ENCODE measurements around the gene ENTREP3. TPM values are rescaled to one million over a fixed set of nuclear protein-coding genes. Genes with fewer than 3 reads are reported as not detected.
"Not testable (repeated sequence)": the region's sequence is repeated elsewhere in the genome, so short reads cannot be mapped to it uniquely, and the experiment has no call there.

ENTREP3 gene
- total and polyA plus RNA-seq, 10 donors: 6.5 to 19.3 (median 11.9) TPM

DNA sequence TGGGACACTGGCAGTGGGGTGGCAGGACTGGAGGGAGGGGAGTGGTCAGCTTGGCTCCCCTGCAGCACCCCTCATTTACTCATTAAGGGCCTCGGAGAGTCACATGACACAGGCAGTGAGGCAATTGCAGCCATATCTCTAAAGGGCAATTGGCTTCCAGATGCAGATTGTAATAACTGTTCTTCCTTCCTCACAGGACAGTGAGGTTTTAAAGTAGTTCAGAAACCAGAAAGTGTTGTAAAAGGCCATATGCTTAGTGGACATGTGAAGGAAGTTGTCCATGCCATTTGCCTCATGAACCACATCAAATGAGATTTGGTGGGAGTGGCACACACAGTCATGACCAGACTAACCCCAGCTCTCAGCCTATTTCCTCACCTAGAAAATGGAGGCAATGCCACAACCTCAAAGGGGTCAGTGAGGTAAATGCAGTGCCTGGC lies 35.7 kb downstream of the ENTREP3 start:
- H3K4me3 ChIP-seq: peak overlapping the region in 1 of 8 donors; percentile 33
- peak overlapping the region in 7 of 8 donors; percentile 18 to 82 (median 70) for H3K27ac ChIP-seq
- 4 to 32% (median 11%) methylated on average over 1 of the region's 1 CpG for WGBS, 5 donors
- intact Hi-C loops (cut with DNase I; ENCODE audit: low total_unique reads): loop anchor here (10.0 kb wide), 1 partner anchor 45 kb away; the partner anchor contains the start of genes KRTCAP2 and TRIM46
- peaks cover 0 to 68% (median 28%) of the 10 kb centered on the region in 6 donors for H3K4me1 ChIP-seq
- no peaks in the 10 kb centered on the region for H3K9me3 ChIP-seq
- TF ChIP-seq, protein P1, sequence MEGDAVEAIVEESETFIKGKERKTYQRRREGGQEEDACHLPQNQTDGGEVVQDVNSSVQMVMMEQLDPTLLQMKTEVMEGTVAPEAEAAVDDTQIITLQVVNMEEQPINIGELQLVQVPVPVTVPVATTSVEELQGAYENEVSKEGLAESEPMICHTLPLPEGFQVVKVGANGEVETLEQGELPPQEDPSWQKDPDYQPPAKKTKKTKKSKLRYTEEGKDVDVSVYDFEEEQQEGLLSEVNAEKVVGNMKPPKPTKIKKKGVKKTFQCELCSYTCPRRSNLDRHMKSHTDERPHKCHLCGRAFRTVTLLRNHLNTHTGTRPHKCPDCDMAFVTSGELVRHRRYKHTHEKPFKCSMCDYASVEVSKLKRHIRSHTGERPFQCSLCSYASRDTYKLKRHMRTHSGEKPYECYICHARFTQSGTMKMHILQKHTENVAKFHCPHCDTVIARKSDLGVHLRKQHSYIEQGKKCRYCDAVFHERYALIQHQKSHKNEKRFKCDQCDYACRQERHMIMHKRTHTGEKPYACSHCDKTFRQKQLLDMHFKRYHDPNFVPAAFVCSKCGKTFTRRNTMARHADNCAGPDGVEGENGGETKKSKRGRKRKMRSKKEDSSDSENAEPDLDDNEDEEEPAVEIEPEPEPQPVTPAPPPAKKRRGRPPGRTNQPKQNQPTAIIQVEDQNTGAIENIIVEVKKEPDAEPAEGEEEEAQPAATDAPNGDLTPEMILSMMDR (IDR thresholded peaks at IDR 0.05 in 8 of 11, conservative IDR thresholded peaks at IDR 0.05 in 3 of 11): no peak
- TF ChIP-seq POLR2AphosphoS5 (IDR thresholded peaks at IDR 0.05) (no peak), POLR2A (IDR thresholded peaks at IDR 0.05) (no peak)
- H3K27me3 ChIP-seq (replicated peaks in 1 of 7): no peaks in the 10 kb centered on the region
- no peak for DNase-seq
- peaks cover 0 to 21% (median 0%) of the 10 kb centered on the region in 6 donors for H3K36me3 ChIP-seq

DNA sequence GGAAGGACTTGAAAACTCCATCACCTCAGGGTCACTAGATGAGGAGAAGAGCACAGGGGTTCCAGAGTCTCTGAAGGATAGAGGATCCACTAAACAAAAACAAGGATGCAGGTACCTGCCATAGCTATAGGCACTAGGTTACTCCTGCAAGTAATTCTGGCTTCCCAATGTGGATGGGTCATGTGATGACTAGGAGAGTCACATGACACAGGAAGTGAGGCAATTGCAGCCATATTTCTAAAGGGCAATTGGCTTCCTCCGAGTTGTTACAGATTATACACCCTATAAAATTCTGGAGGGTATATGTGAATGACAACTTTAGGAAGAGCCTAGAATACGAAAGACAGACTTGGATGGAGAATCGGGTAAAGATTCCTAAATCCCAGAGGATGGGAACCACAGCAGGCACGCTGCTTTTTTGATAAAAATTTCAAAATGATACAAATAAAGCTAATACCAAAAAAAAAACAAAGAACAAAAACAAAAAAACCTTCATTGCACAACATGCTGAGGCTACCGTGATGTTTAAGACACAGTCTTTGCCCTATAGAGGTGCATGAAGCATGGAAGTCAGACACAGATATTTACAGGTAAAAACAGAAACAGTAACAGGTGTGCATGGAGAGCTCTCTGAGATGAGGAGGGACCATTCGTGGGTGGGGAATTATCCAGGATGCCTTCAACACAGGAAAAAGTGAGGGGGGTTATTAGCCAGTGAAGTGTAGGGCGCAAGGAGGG lies 36.3 kb downstream of the ENTREP3 start:
- intact Hi-C loops (cut with DNase I; ENCODE audit: low total_unique reads): no loop called here
- no peak for DNase-seq

DNA sequence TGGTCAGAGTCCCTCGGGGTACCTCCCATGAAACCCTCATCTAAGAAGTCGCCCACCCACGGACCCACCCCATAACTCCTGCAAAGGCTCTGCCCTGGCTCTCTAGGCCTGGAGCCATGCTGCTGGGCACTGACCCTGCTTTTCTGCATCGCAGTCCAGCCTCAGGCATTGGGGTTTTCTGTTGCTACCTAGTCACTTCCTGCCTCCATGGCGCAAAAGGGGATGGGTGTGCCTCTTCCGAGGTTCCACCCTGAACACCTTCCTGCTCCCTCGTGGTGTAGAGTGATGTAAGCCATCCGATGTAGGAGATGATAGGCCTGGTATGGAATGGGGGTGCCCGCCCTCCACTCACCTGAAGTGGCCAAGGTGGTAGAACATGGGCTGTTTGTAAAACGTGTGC lies 40.6 kb downstream of the ENTREP3 start:
- H3K4me3 ChIP-seq; H3K27me3 ChIP-seq (replicated peaks in 1 of 7); intact Hi-C loops (cut with DNase I; ENCODE audit: low total_unique reads); H3K9me3 ChIP-seq; DNase-seq: not testable (repeated sequence)
- Histone ChIP-seq H3K4me1 (peaks cover under 1 to 44% (median 14%) of the 10 kb centered on the region in 6 donors), H3K36me3 (peaks cover 0 to 50% (median 0%) of the 10 kb centered on the region in 6 donors), H3K27ac (peak overlapping the region in 5 of 8 donors; percentile 22 to 70 (median 45))
- 57 to 85% (median 69%) methylated on average over 3 to 9 of the region's 10 CpGs for WGBS, 5 donors

More for the DNA sequence above, 36.3 kb downstream of the ENTREP3 start:
- TF ChIP-seq, protein P1 (IDR thresholded peaks at IDR 0.05 in 8 of 11, conservative IDR thresholded peaks at IDR 0.05 in 3 of 11): no peak
- TF ChIP-seq POLR2A (IDR thresholded peaks at IDR 0.05) (no peak), POLR2AphosphoS5 (IDR thresholded peaks at IDR 0.05) (no peak)
- Histone ChIP-seq H3K9me3 (no peaks in the 10 kb centered on the region), H3K27me3 (replicated peaks in 1 of 7) (no peaks in the 10 kb centered on the region), H3K27ac (peak overlapping the region in 7 of 8 donors; percentile 18 to 82 (median 70)), H3K36me3 (peaks cover 0 to 23% (median 0%) of the 10 kb centered on the region in 6 donors), H3K4me3 (peak overlapping the region in 1 of 8 donors; percentile 33), H3K4me1 (peaks cover 0 to 62% (median 22%) of the 10 kb centered on the region in 6 donors)
- 39 to 49% (median 47%) methylated on average over 7 of the region's 7 CpGs for WGBS, 5 donors

DNA sequence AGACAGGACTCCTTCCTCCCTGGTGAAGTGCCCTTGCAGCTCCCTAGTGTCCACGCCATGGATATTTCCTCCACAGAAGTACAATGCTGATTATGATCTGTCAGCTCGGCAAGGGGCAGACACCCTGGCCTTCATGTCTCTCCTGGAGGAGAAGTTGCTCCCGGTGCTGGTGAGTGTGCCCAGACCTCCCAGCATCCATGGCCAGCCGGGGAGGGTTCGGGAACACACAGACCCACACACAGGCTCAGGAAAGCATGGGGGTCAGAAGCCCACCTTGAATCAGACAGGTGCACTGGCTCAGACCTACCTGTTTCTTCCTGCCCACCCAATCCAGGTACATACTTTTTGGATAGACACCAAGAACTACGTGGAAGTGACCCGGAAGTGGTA lies 43.2 kb downstream of the ENTREP3 start:
- Histone ChIP-seq H3K27ac (peak overlapping the region in 4 of 8 donors; percentile 11 to 100 (median 99)), H3K4me1 (peaks cover 17 to 56% (median 30%) of the 10 kb centered on the region in 6 donors), H3K36me3 (peaks cover 0 to 50% (median 0%) of the 10 kb centered on the region in 6 donors), H3K4me3 (peak overlapping the region in 2 of 8 donors; percentile 24 to 93)
- 70 to 83% (median 79%) methylated on average over 5 to 7 of the region's 7 CpGs for WGBS, 5 donors
- H3K9me3 ChIP-seq; intact Hi-C loops (cut with DNase I; ENCODE audit: low total_unique reads); H3K27me3 ChIP-seq (replicated peaks in 1 of 7): not testable (repeated sequence)
- DNase-seq: peak; percentile 70

DNA sequence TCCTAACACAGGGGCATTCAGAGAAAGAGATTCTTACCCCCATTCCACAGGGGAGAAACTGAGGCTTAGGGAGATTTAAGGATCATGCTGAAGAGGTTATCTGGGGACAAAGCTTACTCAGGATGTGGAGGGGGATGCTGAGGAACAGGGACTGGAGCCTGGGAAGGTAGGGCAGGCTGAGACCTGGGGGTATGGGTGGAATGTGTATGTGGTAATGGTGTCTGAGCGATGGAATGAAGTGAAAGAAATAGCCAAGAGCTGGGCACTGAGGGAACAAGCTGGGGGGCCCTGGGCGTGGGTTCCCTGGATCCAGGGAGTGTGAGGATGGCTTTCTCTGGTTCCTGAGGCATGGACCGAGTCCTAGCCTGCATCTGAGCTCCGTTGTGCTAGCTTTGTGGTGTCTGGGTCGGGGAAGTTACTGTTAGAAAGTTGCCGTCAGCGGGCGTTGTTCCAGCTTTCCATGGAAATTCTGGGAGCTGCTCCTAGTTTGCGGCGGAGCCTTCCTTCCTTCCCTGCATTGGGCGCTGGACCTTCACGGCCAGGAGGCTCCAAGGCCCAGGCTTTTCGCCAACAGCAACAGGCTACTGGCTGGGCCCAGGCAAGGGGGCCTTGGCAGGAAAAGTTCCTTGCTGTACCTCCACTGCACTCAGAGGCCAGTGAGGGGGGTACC lies 43.8 kb downstream of the ENTREP3 start:
- intact Hi-C loops (cut with DNase I; ENCODE audit: low total_unique reads); H3K27me3 ChIP-seq (replicated peaks in 1 of 7); H3K9me3 ChIP-seq: not testable (repeated sequence)
- H3K4me3 ChIP-seq: peak overlapping the region in 4 of 8 donors; percentile 5 to 93 (median 23)
- WGBS, 5 donors: 70 to 89% (median 84%) methylated on average over 12 to 13 of the region's 13 CpGs
- H3K4me1 ChIP-seq: peaks cover 20 to 62% (median 35%) of the 10 kb centered on the region in 6 donors
- peak overlapping the region in 6 of 8 donors; percentile 96 to 100 (median 99) for H3K27ac ChIP-seq
- DNase-seq: peak; percentile 54
- peaks cover 0 to 48% (median 0%) of the 10 kb centered on the region in 6 donors for H3K36me3 ChIP-seq
